ENCODE data around the gene AP5Z1. TPM values are rescaled to one million over a fixed set of nuclear protein-coding genes. Genes with fewer than 3 reads are reported as not detected.

Gene AP5Z1
- polyA plus RNA-seq, 3 donors = 30.8 to 75.2 (median 33.8) TPM

GRCh38 chr7:4823441-4824119 is 48.2 kb downstream of the AP5Z1 start:
- no peak for TF ChIP-seq CTCF (IDR thresholded peaks at IDR 0.05)
- no peak overlapping the region for H3K4me3 ChIP-seq (replicated peaks in 1 of 3; ENCODE audit: low read depth in 2 of 3, low read length in 3 of 3)
- no peak for DNase-seq
- peaks cover 0 to 3% (median 0%) of the 10 kb centered on the region in 7 donors for H3K9me3 Mint-ChIP-seq
- peaks cover 5 to 9% (median 7%) of the 10 kb centered on the region in 3 donors for H3K27me3 Mint-ChIP-seq (ENCODE audit: low read depth in 3 of 3)
- no peaks in the 10 kb centered on the region for H3K4me1 ChIP-seq (ENCODE audit: control insufficient read depth in 1 of 2, insufficient read depth in 2 of 2, low read length in 2 of 2)
- intact Hi-C loops (cut with micrococcal nuclease) = no loop called here
- no peaks in the 10 kb centered on the region for H3K9me3 ChIP-seq (replicated peaks in 1 of 2; ENCODE audit: control insufficient read depth in 1 of 2, insufficient read depth in 1 of 2, low read length in 2 of 2)
- H3K36me3 ChIP-seq (replicated peaks in 1 of 2; ENCODE audit: control insufficient read depth in 1 of 2, insufficient read depth in 2 of 2, low read length in 2 of 2) = no peaks in the 10 kb centered on the region
- WGBS (ENCODE audit: insufficient coverage) = 53% methylated on average over 9 of the region's 14 CpGs
- no peak overlapping the region for H3K4me3 Mint-ChIP-seq
- peak overlapping the region in 1 of 7 donors; percentile 62 for H3K27ac Mint-ChIP-seq
- no peak overlapping the region for H3K27ac ChIP-seq (ENCODE audit: low read depth in 1 of 2, low read length in 2 of 2)
- H3K79me2 ChIP-seq (ENCODE audit: insufficient read depth, low read length) = no peaks in the 10 kb centered on the region
- H3K9ac ChIP-seq (ENCODE audit: insufficient read depth, low read length, poor library complexity, severe bottlenecking) = no peak overlapping the region
- no peaks in the 10 kb centered on the region for H4K20me1 ChIP-seq (ENCODE audit: insufficient read depth, low read length)
- H3K36me3 Mint-ChIP-seq = no peaks in the 10 kb centered on the region
- H2AFZ ChIP-seq (ENCODE audit: insufficient read depth, low read depth, low read length, poor library complexity, severe bottlenecking) = no peak overlapping the region
- H3K4me2 ChIP-seq (replicated peaks; ENCODE audit: extremely low read depth, low read length, poor library complexity, severe bottlenecking) = no peak overlapping the region
- H3K27me3 ChIP-seq (ENCODE audit: control insufficient read depth in 2 of 2, insufficient read depth in 2 of 2, low read length in 2 of 2) = no peaks in the 10 kb centered on the region
- H3K4me1 Mint-ChIP-seq = no peaks in the 10 kb centered on the region

- no peaks in the 10 kb centered on the region for H3K36me3 ChIP-seq (replicated peaks in 1 of 2; ENCODE audit: control insufficient read depth in 1 of 2, insufficient read depth in 2 of 2, low read length in 2 of 2)
- Mint-ChIP-seq H3K27ac (no peak overlapping the region), H3K4me1 (no peaks in the 10 kb centered on the region), H3K9me3 (no peaks in the 10 kb centered on the region), H3K27me3 (ENCODE audit: low read depth in 3 of 3) (peaks cover 3 to 9% (median 6%) of the 10 kb centered on the region in 3 donors), H3K36me3 (no peaks in the 10 kb centered on the region), H3K4me3 (no peak overlapping the region)
- 93% methylated on average over 16 of the region's 20 CpGs for WGBS (ENCODE audit: insufficient coverage)
- H3K79me2 ChIP-seq (ENCODE audit: insufficient read depth, low read length) = no peaks in the 10 kb centered on the region
- no peak overlapping the region for H3K4me2 ChIP-seq (replicated peaks; ENCODE audit: extremely low read depth, low read length, poor library complexity, severe bottlenecking)
- H3K9ac ChIP-seq (ENCODE audit: insufficient read depth, low read length, poor library complexity, severe bottlenecking) = no peak overlapping the region
- H2AFZ ChIP-seq (ENCODE audit: insufficient read depth, low read depth, low read length, poor library complexity, severe bottlenecking) = no peak overlapping the region
- DNase-seq = no peak
- no peak overlapping the region for H3K27ac ChIP-seq (ENCODE audit: low read depth in 1 of 2, low read length in 2 of 2)
- intact Hi-C loops (cut with micrococcal nuclease) = no loop called here
- no peaks in the 10 kb centered on the region for H4K20me1 ChIP-seq (ENCODE audit: insufficient read depth, low read length)
- H3K4me3 ChIP-seq (replicated peaks in 1 of 3; ENCODE audit: low read depth in 2 of 3, low read length in 3 of 3) = no peak overlapping the region
- no peaks in the 10 kb centered on the region for H3K27me3 ChIP-seq (ENCODE audit: control insufficient read depth in 2 of 2, insufficient read depth in 2 of 2, low read length in 2 of 2)
- no peaks in the 10 kb centered on the region for H3K9me3 ChIP-seq (replicated peaks in 1 of 2; ENCODE audit: control insufficient read depth in 1 of 2, insufficient read depth in 1 of 2, low read length in 2 of 2)
- H3K4me1 ChIP-seq (ENCODE audit: control insufficient read depth in 1 of 2, insufficient read depth in 2 of 2, low read length in 2 of 2) = no peaks in the 10 kb centered on the region
- no peak for TF ChIP-seq CTCF (IDR thresholded peaks at IDR 0.05)
Observed at GRCh38 chr7:4824120-4824775, 48.8 kb downstream of the AP5Z1 start.
